Measurements from ENCODE around the gene LARGE2.

- TF ChIP-seq CTCF (IDR thresholded peaks at IDR 0.05; ENCODE audit: borderline replicate concordance, extremely low read depth, low read length, poor library complexity, severe bottlenecking) (no peak), EZH2 (IDR thresholded peaks at IDR 0.05; ENCODE audit: borderline replicate concordance, low read depth, low read length, severe bottlenecking) (no peak)
Measured at GRCh38 chr11:45886816-45887520, 35.5 kb upstream of the LARGE2 start.

Data from DND-41 (cell line).